OCI-LY1 (cell line): ENCODE results near the gene LAYN.
A peak's percentile ranks its signal among the peaks of the same experiment; 100 is the strongest.

Experiments used
- H2AFZ ChIP-seq: fragments of 200-600 bp; sonication (generic), shearing (Covaris generic); 2 replicates; pipeline ENCODE4 v1.6.0; 2014; ENCODE audit warnings: antibody characterized with exemption, mild to moderate bottlenecking, low read length
- H3F3A ChIP-seq: fragments of 200-600 bp; sonication (generic), shearing (Covaris generic); 2 replicates; pipeline ENCODE4 v1.6.0; 2014; ENCODE audit warnings: mild to moderate bottlenecking, antibody characterized with exemption, low read length, moderate library complexity; ENCODE audit not compliant: insufficient read depth
- H3K27ac ChIP-seq: fragments of 200-600 bp; sonication (generic); 2 replicates; pipeline ENCODE4 v1.5.1; 2014; ENCODE audit warnings: low read length, mixed run types, mild to moderate bottlenecking, low read depth; ENCODE audit not compliant: poor library complexity, severe bottlenecking
- H3K27me3 ChIP-seq: fragments of 200-600 bp; sonication (generic); 2 replicates; pipeline ENCODE4 v1.6.0; 2014; ENCODE audit warnings: antibody characterized with exemption, mild to moderate bottlenecking, low read length, moderate library complexity; ENCODE audit not compliant: insufficient read depth
- H3K36me3 ChIP-seq: fragments of 200-600 bp; sonication (generic); 2 replicates; pipeline ENCODE4 v1.6.1; 2014; ENCODE audit warnings: mild to moderate bottlenecking, antibody characterized with exemption, low read length, moderate library complexity, mixed read lengths; ENCODE audit not compliant: insufficient read depth
- H3K4me1 ChIP-seq: fragments of 200-600 bp; sonication (generic); 2 replicates; pipeline ENCODE4 v1.5.1; 2014; ENCODE audit warnings: mild to moderate bottlenecking, low read length, moderate library complexity; ENCODE audit not compliant: insufficient read depth, severe bottlenecking
- H3K4me2 ChIP-seq: fragments of 200-600 bp; sonication (generic), shearing (Covaris generic); 2 replicates; pipeline ENCODE4 v1.6.1; 2014; ENCODE audit warnings: low read length
- H3K4me3 ChIP-seq: fragments of 200-600 bp; sonication (generic); 2 replicates; pipeline ENCODE4 v1.5.1; 2014; ENCODE audit warnings: low read length, low read depth, mild to moderate bottlenecking, mixed read lengths; ENCODE audit not compliant: poor library complexity, severe bottlenecking
- H3K79me2 ChIP-seq: fragments of 200-600 bp; shearing (Covaris generic); 2 replicates; pipeline ENCODE4 v1.6.1; 2016; ENCODE audit warnings: mixed run types, low read length, mixed read lengths; ENCODE audit not compliant: insufficient read depth
- H3K9ac ChIP-seq: fragments of 200-600 bp; sonication (generic), shearing (Covaris generic); 2 replicates; pipeline ENCODE4 v1.6.1; 2014; ENCODE audit warnings: mild to moderate bottlenecking, low read length, mixed read lengths
- H3K9me2 ChIP-seq: fragments of 200-600 bp; sonication (generic), shearing (Covaris generic); 2 replicates; pipeline ENCODE4 v1.6.1; 2014; ENCODE audit warnings: low read depth, mild to moderate bottlenecking, low read length, mixed read lengths
- H3K9me3 ChIP-seq: fragments of 200-600 bp; shearing (Covaris generic); 2 replicates; pipeline ENCODE4 v1.6.1; 2014; ENCODE audit warnings: low read length, mixed read lengths
- H4K20me1 ChIP-seq: fragments of 200-600 bp; sonication (generic), shearing (Covaris generic); 2 replicates; pipeline ENCODE4 v1.6.0; 2016; ENCODE audit warnings: mild to moderate bottlenecking, low read length; ENCODE audit not compliant: insufficient read depth
- CTCF ChIP-seq: fragments of 200-600 bp; sonication (generic), shearing (Covaris generic); IDR thresholded peaks from 2 replicates; pipeline ENCODE4 v1.5.1; 2017; ENCODE audit warnings: mild to moderate bottlenecking, antibody characterized with exemption, low read length, moderate library complexity, mixed read lengths
- EZH2 ChIP-seq: fragments of 200-600 bp; sonication (generic), shearing (Covaris generic); IDR thresholded peaks from 2 replicates; pipeline ENCODE4 v1.8.0; 2017; ENCODE audit warnings: borderline replicate concordance, mixed run types, mild to moderate bottlenecking, antibody characterized with exemption, low read length, moderate library complexity, mixed read lengths

LAYN gene

GRCh38 chr11:111572581-111572980 is 32.1 kb downstream of the LAYN start:
- Histone ChIP-seq H3K9me2 (no peaks in the 10 kb centered on the region), H3K9ac (no peak overlapping the region), H2AFZ (no peak overlapping the region), H4K20me1 (no peaks in the 10 kb centered on the region), H3K27ac (no peak overlapping the region), H3K27me3 (no peaks in the 10 kb centered on the region), H3F3A (no peaks in the 10 kb centered on the region), H3K79me2 (no peaks in the 10 kb centered on the region), H3K4me2 (no peak overlapping the region), H3K36me3 (no peaks in the 10 kb centered on the region), H3K4me1 (peaks cover 20% of the 10 kb centered on the region), H3K4me3 (no peak overlapping the region), H3K9me3 (no peaks in the 10 kb centered on the region)
- TF ChIP-seq EZH2: no peak
- no peak for TF ChIP-seq CTCF

GRCh38 chr11:111573821-111574249 is 33.3 kb downstream of the LAYN start:
- Histone ChIP-seq H2AFZ (peak overlapping the region; percentile 71), H3K27me3 (no peaks in the 10 kb centered on the region), H3K4me2 (peak overlapping the region; percentile 60; the same call in 1 of the 2 replicates), H3K9me2 (no peaks in the 10 kb centered on the region), H3K4me1 (peaks cover 20% of the 10 kb centered on the region), H3F3A (no peaks in the 10 kb centered on the region), H3K27ac (no peak overlapping the region), H3K4me3 (no peak overlapping the region), H4K20me1 (no peaks in the 10 kb centered on the region), H3K9me3 (no peaks in the 10 kb centered on the region), H3K36me3 (no peaks in the 10 kb centered on the region), H3K79me2 (no peaks in the 10 kb centered on the region), H3K9ac (no peak overlapping the region; the same call in 1 of the 2 replicates)
- TF ChIP-seq CTCF (no peak), EZH2 (no peak)

- Histone ChIP-seq H3K4me3 (peak overlapping the region; percentile 41), H2AFZ (peak overlapping the region; percentile 71), H3F3A (no peaks in the 10 kb centered on the region), H3K27ac (no peak overlapping the region), H4K20me1 (no peaks in the 10 kb centered on the region), H3K9me3 (no peaks in the 10 kb centered on the region), H3K4me2 (peak overlapping the region; percentile 60), H3K36me3 (no peaks in the 10 kb centered on the region), H3K79me2 (no peaks in the 10 kb centered on the region), H3K27me3 (no peaks in the 10 kb centered on the region), H3K9ac (peak overlapping the region; percentile 27), H3K4me1 (peaks cover 20% of the 10 kb centered on the region), H3K9me2 (no peaks in the 10 kb centered on the region)
- peak; percentile 59 for TF ChIP-seq CTCF
- no peak for TF ChIP-seq EZH2
These were observed 34.1 kb downstream of the LAYN start for GRCh38 chr11:111574373-111575225.
